HepG2 (cell line): ENCODE measurements around the gene PDE4C. TPM values are rescaled to one million over a fixed set of nuclear protein-coding genes. Genes with fewer than 3 reads are reported as not detected.

ENCODE experiments used
- CHD4 ChIP-seq: fragments of 200-600 bp; sonication (generic); IDR thresholded peaks from 2 replicates; pipeline ENCODE4 v1.7.0; 2017; ENCODE audit warnings: mild to moderate bottlenecking, low read length, borderline replicate concordance
- DNMT3B ChIP-seq: conservative IDR thresholded peaks from 2 replicates; pipeline ENCODE4 v1.6.1; 2016; ENCODE audit warnings: missing biosample characterization, control low read depth
- EHMT2 ChIP-seq: fragments of 200-600 bp; sonication (generic); IDR thresholded peaks from 2 replicates; pipeline ENCODE4 v1.7.0; 2017; ENCODE audit warnings: antibody characterized with exemption, low read depth, low read length, borderline replicate concordance
- JDP2 ChIP-seq: sonication (generic); formaldehyde crosslinking; IDR thresholded peaks from 2 replicates; pipeline ENCODE4 v1.8.1; 2022; ENCODE audit warnings: missing genetic modification reagents, borderline replicate concordance
- KLF6 ChIP-seq: IDR thresholded peaks from 2 replicates; pipeline ENCODE4 v1.8.0; 2016; ENCODE audit warnings: missing biosample characterization, missing genetic modification reagents
- MTA3 ChIP-seq: sonication (generic); formaldehyde crosslinking; IDR thresholded peaks from 2 replicates; pipeline ENCODE4 v1.4.0; 2020; ENCODE audit warnings: missing genetic modification reagents
- MYC ChIP-seq: sonication (generic); formaldehyde crosslinking; IDR thresholded peaks from 2 replicates; pipeline ENCODE4 v1.9.0; 2021; ENCODE audit warnings: missing genetic modification reagents, borderline replicate concordance
- RARA ChIP-seq: IDR thresholded peaks from 2 replicates; pipeline ENCODE4 v1.6.1; 2016; ENCODE audit warnings: missing genetic modification reagents, missing compliant biosample characterization
- RARG ChIP-seq: sonication (generic); formaldehyde crosslinking; IDR thresholded peaks from 2 replicates; pipeline ENCODE4 v1.4.0; 2020; ENCODE audit warnings: low read depth, mild to moderate bottlenecking, missing genetic modification reagents
- SMC3 ChIP-seq: IDR thresholded peaks from 2 replicates; pipeline ENCODE4 v1.6.1; 2011; ENCODE audit warnings: low read length, improper control_type of control experiment
- ZNF629 ChIP-seq: sonication (generic); formaldehyde crosslinking; conservative IDR thresholded peaks from 2 replicates; pipeline ENCODE4 v1.5.0; 2020; ENCODE audit warnings: missing genetic modification reagents
- ZNF839 ChIP-seq: sonication (generic); formaldehyde crosslinking; IDR thresholded peaks from 2 replicates; pipeline ENCODE4 v1.4.0; 2020; ENCODE audit warnings: missing genetic modification reagents, mild to moderate bottlenecking, borderline replicate concordance
- polyA plus RNA-seq, 8 experiments: library from polyadenylated mRNA; depleted of rRNA in 3 of 8; stranded (reverse) in 7 of 8; unstranded in 1 of 8; fragments of >200 nt; fragmentation: Illumina TruSeq in 4 of 8; extraction: Trizol in 4 of 8; gene quantifications; 2 replicates each; pipeline versions ENCODE4 v1.2.1 to v1.2.3, GENCODE V29; 2011 to 2016; ENCODE audit warnings: low read depth in 4 of 8, missing spikeins in 1 of 8, mixed read lengths in 1 of 8; ENCODE audit not compliant: insufficient read depth in 1 of 8
- total RNA-seq, 5 experiments: library from RNA; depleted of rRNA; stranded (reverse); fragments of >200 nt; fragmentation: Illumina TruSeq; extraction: Trizol; gene quantifications; 2 replicates each; pipeline ENCODE4 v1.2.3, GENCODE V29; 2016; ENCODE audit warnings: low read depth in 1 of 5
- TF ChIP-seq, protein P1 (sequence below): sonication (generic); formaldehyde crosslinking; IDR thresholded peaks from 2 replicates; pipeline ENCODE4 v1.8.0; 2022; ENCODE audit warnings: missing genetic modification reagents, mild to moderate bottlenecking, moderate library complexity, borderline replicate concordance
- TF ChIP-seq, protein P2 (sequence below): sonication (generic); formaldehyde crosslinking; IDR thresholded peaks from 2 replicates; pipeline ENCODE4 v1.4.0; 2020; ENCODE audit warnings: missing genetic modification reagents
- TF ChIP-seq, protein P3 (sequence below): IDR thresholded peaks from 2 replicates; pipeline ENCODE4 v1.6.1; 2012; ENCODE audit warnings: low read depth, low read length, improper control_type of control experiment
- TF ChIP-seq, protein P4 (sequence below): IDR thresholded peaks from 2 replicates; pipeline ENCODE4 v1.6.1; 2016; ENCODE audit warnings: low read depth, missing genetic modification reagents, missing compliant biosample characterization

The PDE4C gene
- total and polyA plus RNA-seq, 2 of the 13 experiments (the other 11 are each of a cell fraction or from before 2014, with no cell fraction given) = 1.4 to 14.0 TPM

DNA sequence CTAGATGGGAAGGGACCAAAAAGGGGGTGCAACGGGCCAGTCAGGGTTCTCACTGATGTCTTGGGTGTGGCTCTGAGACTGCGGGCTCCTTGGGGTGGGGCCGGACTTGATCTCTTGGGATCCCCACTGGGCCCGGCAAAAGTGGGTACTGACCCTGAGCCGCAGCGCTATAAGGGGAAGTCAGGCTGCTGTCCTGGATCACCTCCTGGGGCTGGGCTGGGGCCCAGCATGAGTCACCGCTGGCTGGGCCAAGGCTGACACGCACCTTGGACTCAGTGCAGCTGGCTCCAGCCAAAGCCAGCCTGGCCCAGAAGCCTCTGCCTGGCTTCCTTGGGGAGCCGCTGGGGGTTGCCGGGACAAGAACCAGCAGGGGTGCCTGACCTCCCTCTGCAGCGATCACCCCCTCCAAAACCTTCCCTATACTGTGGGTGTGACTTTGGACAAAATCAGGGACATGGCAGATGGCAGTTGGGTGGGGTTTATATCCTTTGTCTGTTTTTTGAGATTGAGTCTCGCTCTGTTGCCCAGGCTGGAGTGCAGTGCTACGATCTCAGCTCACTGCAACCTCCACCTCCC lies 48.6 kb upstream of the PDE4C start (continued):
- TF ChIP-seq, protein P1, sequence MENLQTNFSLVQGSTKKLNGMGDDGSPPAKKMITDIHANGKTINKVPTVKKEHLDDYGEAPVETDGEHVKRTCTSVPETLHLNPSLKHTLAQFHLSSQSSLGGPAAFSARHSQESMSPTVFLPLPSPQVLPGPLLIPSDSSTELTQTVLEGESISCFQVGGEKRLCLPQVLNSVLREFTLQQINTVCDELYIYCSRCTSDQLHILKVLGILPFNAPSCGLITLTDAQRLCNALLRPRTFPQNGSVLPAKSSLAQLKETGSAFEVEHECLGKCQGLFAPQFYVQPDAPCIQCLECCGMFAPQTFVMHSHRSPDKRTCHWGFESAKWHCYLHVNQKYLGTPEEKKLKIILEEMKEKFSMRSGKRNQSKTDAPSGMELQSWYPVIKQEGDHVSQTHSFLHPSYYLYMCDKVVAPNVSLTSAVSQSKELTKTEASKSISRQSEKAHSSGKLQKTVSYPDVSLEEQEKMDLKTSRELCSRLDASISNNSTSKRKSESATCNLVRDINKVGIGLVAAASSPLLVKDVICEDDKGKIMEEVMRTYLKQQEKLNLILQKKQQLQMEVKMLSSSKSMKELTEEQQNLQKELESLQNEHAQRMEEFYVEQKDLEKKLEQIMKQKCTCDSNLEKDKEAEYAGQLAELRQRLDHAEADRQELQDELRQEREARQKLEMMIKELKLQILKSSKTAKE (CRISPR knock-in tag) = no peak
- TF ChIP-seq ZNF629 (peak; percentile 52), ZNF839 (CRISPR knock-in tag) (0 out of 2 replicates have a peak, but pooled peaks have one; percentile 58), KLF6 (CRISPR knock-in tag) (no peak), MTA3 (no peak), CHD4 (peak; percentile 13; the same call in 1 of the 2 replicates), JDP2 (CRISPR knock-in tag) (no peak), SMC3 (no peak), RARG (no peak), MYC (CRISPR knock-in tag) (0 out of 2 replicates have a peak, but pooled peaks have one; percentile 33), EHMT2 (no peak), DNMT3B (CRISPR knock-in tag) (no peak), RARA (CRISPR knock-in tag) (peak; percentile 54)
- TF ChIP-seq, protein P2, sequence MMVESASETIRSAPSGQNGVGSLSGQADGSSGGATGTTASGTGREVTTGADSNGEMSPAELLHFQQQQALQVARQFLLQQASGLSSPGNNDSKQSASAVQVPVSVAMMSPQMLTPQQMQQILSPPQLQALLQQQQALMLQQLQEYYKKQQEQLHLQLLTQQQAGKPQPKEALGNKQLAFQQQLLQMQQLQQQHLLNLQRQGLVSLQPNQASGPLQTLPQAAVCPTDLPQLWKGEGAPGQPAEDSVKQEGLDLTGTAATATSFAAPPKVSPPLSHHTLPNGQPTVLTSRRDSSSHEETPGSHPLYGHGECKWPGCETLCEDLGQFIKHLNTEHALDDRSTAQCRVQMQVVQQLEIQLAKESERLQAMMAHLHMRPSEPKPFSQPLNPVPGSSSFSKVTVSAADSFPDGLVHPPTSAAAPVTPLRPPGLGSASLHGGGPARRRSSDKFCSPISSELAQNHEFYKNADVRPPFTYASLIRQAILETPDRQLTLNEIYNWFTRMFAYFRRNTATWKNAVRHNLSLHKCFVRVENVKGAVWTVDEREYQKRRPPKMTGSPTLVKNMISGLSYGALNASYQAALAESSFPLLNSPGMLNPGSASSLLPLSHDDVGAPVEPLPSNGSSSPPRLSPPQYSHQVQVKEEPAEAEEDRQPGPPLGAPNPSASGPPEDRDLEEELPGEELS = peak; percentile 71
- TF ChIP-seq, protein P3, sequence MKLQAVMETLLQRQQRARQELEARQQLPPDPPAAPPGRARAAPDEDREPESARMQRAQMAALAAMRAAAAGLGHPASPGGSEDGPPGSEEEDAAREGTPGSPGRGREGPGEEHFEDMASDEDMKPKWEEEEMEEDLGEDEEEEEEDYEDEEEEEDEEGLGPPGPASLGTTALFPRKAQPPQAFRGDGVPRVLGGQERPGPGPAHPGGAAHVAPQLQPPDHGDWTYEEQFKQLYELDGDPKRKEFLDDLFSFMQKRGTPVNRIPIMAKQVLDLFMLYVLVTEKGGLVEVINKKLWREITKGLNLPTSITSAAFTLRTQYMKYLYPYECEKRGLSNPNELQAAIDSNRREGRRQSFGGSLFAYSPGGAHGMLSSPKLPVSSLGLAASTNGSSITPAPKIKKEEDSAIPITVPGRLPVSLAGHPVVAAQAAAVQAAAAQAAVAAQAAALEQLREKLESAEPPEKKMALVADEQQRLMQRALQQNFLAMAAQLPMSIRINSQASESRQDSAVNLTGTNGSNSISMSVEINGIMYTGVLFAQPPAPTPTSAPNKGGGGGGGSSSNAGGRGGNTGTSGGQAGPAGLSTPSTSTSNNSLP = no peak
- TF ChIP-seq, protein P4, sequence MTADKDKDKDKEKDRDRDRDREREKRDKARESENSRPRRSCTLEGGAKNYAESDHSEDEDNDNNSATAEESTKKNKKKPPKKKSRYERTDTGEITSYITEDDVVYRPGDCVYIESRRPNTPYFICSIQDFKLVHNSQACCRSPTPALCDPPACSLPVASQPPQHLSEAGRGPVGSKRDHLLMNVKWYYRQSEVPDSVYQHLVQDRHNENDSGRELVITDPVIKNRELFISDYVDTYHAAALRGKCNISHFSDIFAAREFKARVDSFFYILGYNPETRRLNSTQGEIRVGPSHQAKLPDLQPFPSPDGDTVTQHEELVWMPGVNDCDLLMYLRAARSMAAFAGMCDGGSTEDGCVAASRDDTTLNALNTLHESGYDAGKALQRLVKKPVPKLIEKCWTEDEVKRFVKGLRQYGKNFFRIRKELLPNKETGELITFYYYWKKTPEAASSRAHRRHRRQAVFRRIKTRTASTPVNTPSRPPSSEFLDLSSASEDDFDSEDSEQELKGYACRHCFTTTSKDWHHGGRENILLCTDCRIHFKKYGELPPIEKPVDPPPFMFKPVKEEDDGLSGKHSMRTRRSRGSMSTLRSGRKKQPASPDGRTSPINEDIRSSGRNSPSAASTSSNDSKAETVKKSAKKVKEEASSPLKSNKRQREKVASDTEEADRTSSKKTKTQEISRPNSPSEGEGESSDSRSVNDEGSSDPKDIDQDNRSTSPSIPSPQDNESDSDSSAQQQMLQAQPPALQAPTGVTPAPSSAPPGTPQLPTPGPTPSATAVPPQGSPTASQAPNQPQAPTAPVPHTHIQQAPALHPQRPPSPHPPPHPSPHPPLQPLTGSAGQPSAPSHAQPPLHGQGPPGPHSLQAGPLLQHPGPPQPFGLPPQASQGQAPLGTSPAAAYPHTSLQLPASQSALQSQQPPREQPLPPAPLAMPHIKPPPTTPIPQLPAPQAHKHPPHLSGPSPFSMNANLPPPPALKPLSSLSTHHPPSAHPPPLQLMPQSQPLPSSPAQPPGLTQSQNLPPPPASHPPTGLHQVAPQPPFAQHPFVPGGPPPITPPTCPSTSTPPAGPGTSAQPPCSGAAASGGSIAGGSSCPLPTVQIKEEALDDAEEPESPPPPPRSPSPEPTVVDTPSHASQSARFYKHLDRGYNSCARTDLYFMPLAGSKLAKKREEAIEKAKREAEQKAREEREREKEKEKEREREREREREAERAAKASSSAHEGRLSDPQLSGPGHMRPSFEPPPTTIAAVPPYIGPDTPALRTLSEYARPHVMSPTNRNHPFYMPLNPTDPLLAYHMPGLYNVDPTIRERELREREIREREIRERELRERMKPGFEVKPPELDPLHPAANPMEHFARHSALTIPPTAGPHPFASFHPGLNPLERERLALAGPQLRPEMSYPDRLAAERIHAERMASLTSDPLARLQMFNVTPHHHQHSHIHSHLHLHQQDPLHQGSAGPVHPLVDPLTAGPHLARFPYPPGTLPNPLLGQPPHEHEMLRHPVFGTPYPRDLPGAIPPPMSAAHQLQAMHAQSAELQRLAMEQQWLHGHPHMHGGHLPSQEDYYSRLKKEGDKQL (CRISPR knock-in tag) = 0 out of 2 replicates have a peak, but pooled peaks have one; percentile 15
